Body of pancreas (tissue), 4 donors: ENCODE results near the gene PDF. TPM values are rescaled to one million over a fixed set of nuclear protein-coding genes. Genes with fewer than 3 reads are reported as not detected.

Experiments used
- ATAC-seq: fragments of 150-250 bp; one replicate; pipeline ENCODE4 v1.9.1; 2016
- DNase-seq, 4 donors: peaks; one replicate each; pipeline ENCODE4 v3.0.0-alpha.2; 2019
- H3K27ac ChIP-seq, 4 donors: fragments of 200-600 bp; sonication (generic); 1 replicate in 3 of 4; 2 replicates in 1 of 4; pipeline versions ENCODE4 v1.5.1 to v1.6.1; 2016 to 2019; ENCODE audit warnings: mild to moderate bottlenecking in 1 of 4, mixed read lengths in 1 of 4, moderate library complexity in 1 of 4
- H3K27me3 ChIP-seq, 2 donors: fragments of 200-600 bp; sonication (generic); one replicate each; pipeline ENCODE4 v1.6.0; 2016; ENCODE audit warnings: mild to moderate bottlenecking in 1 of 2
- H3K36me3 ChIP-seq, 2 donors: fragments of 200-600 bp; sonication (generic); replicated peaks in 1 of 2; 2 replicates each; pipeline ENCODE4 v1.5.1; 2016; ENCODE audit warnings: low read depth in 2 of 2; ENCODE audit not compliant: insufficient read depth in 1 of 2
- H3K4me1 ChIP-seq: fragments of 200-600 bp; sonication (generic); one replicate; pipeline ENCODE4 v1.6.0; 2016
- H3K4me3 ChIP-seq, 2 donors: fragments of 200-600 bp; sonication (generic); 1 replicate in 1 of 2; 2 replicates in 1 of 2; pipeline ENCODE4 v1.5.1; 2016 to 2019
- H3K9me3 ChIP-seq, 3 donors: fragments of 200-600 bp; sonication (generic); 1 replicate in 2 of 3; 2 replicates in 1 of 3; pipeline ENCODE4 v1.5.1; 2016
- CTCF ChIP-seq, 7 experiments: fragments of 450-650 bp in 4 of 7; fragments of 200-600 bp in 3 of 7; sonication (generic) in 3 of 7; IDR thresholded peaks; one replicate each; pipeline ENCODE4 v1.5.1; 2016 to 2019; ENCODE audit warnings: antibody characterized with exemption in 7 of 7
- POLR2A ChIP-seq, 3 donors: fragments of 450-650 bp; IDR thresholded peaks; one replicate each; pipeline ENCODE4 v1.6.1; 2016; ENCODE audit warnings: antibody characterized with exemption in 3 of 3, mild to moderate bottlenecking in 2 of 3
- WGBS, 2 donors: methylation state at CpG; one replicate each; pipeline ENCODE4 v1.1.5; 2017; 5-methylcytosine and 5-hydroxymethylcytosine counted together
- intact Hi-C: fragments of 100-400 bp; cut with DNase I; formaldehyde crosslinking; loops from one replicate; pipeline ENCODE4 v1.15.1; 2023
- total RNA-seq, 2 donors: library from RNA; depleted of rRNA; stranded (reverse); fragments of >200 nt; gene quantifications; one replicate each; pipeline ENCODE4 v1.1.0, GENCODE V29; 2016

Gene PDF
- total RNA-seq = 10 to 100 TPM; 38.1 to 45.2 TPM

- TF ChIP-seq POLR2A (IDR thresholded peaks at IDR 0.05) (peak; percentile 66 to 80 (median 74)), CTCF (IDR thresholded peaks at IDR 0.05) (peak in 2 of 7 experiments; percentile 3 to 35)
- peak; percentile 93 for ATAC-seq
- peak; percentile 93 to 97 (median 95) for DNase-seq
- H3K36me3 ChIP-seq = peaks cover 0 to 16% of the 10 kb centered on the region in 2 donors
- peak within 1 kb of the TSS; percentile 75 to 93 (median 90) for H3K27ac ChIP-seq
- no peaks in the 10 kb centered on the region for H3K27me3 ChIP-seq
- H3K4me3 ChIP-seq = peak within 1 kb of the TSS; percentile 57 to 80
- 0% methylated on average over 30 to 86 of the region's 93 CpGs for WGBS, 2 donors
- H3K4me1 ChIP-seq = peaks cover 48% of the 10 kb centered on the region
- intact Hi-C loops = no loop called here
- no peaks in the 10 kb centered on the region for H3K9me3 ChIP-seq
These were observed at the start of gene PDF for GRCh38 chr16:69330286-69331109. PDF (minus strand) TSS chr16:69330588; CDS start chr16:69330570, 18 bp downstream.

- no peak overlapping the region for H3K27ac ChIP-seq
- H3K27me3 ChIP-seq = no peaks in the 10 kb centered on the region
- no peak overlapping the region for H3K4me3 ChIP-seq
- ATAC-seq = no peak
- no peak for TF ChIP-seq CTCF (IDR thresholded peaks at IDR 0.05)
- TF ChIP-seq POLR2A (IDR thresholded peaks at IDR 0.05) = no peak
- WGBS, 2 donors = 69 to 88% methylated on average over 1 of the region's 1 CpG
- peaks cover 0 to 7% of the 10 kb centered on the region in 2 donors for H3K36me3 ChIP-seq
- intact Hi-C loops = no loop called here
- peaks cover 4% of the 10 kb centered on the region for H3K4me1 ChIP-seq
- no peak for DNase-seq
- H3K9me3 ChIP-seq = no peaks in the 10 kb centered on the region
These were observed 48.4 kb upstream of the PDF start for GRCh38 chr16:69378760-69379159.

- Histone ChIP-seq H3K4me1 (no peaks in the 10 kb centered on the region), H3K27ac (no peak overlapping the region), H3K36me3 (peaks cover 0 to 6% of the 10 kb centered on the region in 2 donors), H3K4me3 (no peak overlapping the region), H3K27me3 (no peaks in the 10 kb centered on the region), H3K9me3 (no peaks in the 10 kb centered on the region)
- intact Hi-C loops = no loop called here
- WGBS, 2 donors = 85 to 100% methylated on average over 1 of the region's 1 CpG
- DNase-seq (no peak), ATAC-seq (no peak)
- TF ChIP-seq POLR2A (IDR thresholded peaks at IDR 0.05) = no peak
- TF ChIP-seq CTCF (IDR thresholded peaks at IDR 0.05) = no peak
These were observed 47.6 kb upstream of the PDF start for GRCh38 chr16:69378036-69378435.

- Histone ChIP-seq H3K4me1 (no peaks in the 10 kb centered on the region), H3K27ac (no peak overlapping the region), H3K27me3 (no peaks in the 10 kb centered on the region), H3K4me3 (no peak overlapping the region), H3K36me3 (no peaks in the 10 kb centered on the region), H3K9me3 (no peaks in the 10 kb centered on the region)
- DNase-seq (no peak), ATAC-seq (no peak)
- no peak for TF ChIP-seq CTCF (IDR thresholded peaks at IDR 0.05)
- TF ChIP-seq POLR2A (IDR thresholded peaks at IDR 0.05) = no peak
- 95 to 96% methylated on average over 10 of the region's 10 CpGs for WGBS, 2 donors
- intact Hi-C loops = no loop called here
These were observed 46.1 kb upstream of the PDF start for GRCh38 chr16:69376393-69377059.
